Skin of body (tissue), 2 donors: ENCODE results near the gene DDI1. TPM values are rescaled to one million over a fixed set of nuclear protein-coding genes. Genes with fewer than 3 reads are reported as not detected.

ENCODE experiments used
- DNase-seq: peaks from one replicate; lab custom pipeline; 2025; lab: John Stamatoyannopoulos, UW
- total RNA-seq: library from RNA; depleted of rRNA; stranded (reverse); fragments of >200 nt; gene quantifications from one replicate; pipeline ENCODE4 v1.2.3, GENCODE V29; 2014

The DDI1 gene
- total RNA-seq, 1 donor from 2014 or later: not detected

GRCh38 chr11:104076455-104076854 is 40.0 kb downstream of the DDI1 start:
- no peak for DNase-seq

GRCh38 chr11:104078245-104078644 is 41.8 kb downstream of the DDI1 start:
- no peak for DNase-seq

GRCh38 chr11:104078995-104079394 is 42.6 kb downstream of the DDI1 start:
- DNase-seq: no peak

GRCh38 chr11:104086621-104087020 is 50.2 kb downstream of the DDI1 start:
- DNase-seq: no peak

Other genes with a start within 250 kb of the DDI1 start
- 39.4 TPM for gene PDGFD, start 127.5 kb downstream of the DDI1 start, total RNA-seq